Stimulated activated CD8-positive, alpha-beta memory T cell treated with anti-CD3 and anti-CD28 coated beads, Interleukin-4, amount 100 ng/mL, for 24 hours (primary cell): ENCODE measurements around the gene SPNS3.

Experiments used
- DNase-seq: peaks from one replicate; pipeline ENCODE4 v3.0.0-alpha.2; 2020; ENCODE audit warnings: low read depth

Gene SPNS3, protein sequence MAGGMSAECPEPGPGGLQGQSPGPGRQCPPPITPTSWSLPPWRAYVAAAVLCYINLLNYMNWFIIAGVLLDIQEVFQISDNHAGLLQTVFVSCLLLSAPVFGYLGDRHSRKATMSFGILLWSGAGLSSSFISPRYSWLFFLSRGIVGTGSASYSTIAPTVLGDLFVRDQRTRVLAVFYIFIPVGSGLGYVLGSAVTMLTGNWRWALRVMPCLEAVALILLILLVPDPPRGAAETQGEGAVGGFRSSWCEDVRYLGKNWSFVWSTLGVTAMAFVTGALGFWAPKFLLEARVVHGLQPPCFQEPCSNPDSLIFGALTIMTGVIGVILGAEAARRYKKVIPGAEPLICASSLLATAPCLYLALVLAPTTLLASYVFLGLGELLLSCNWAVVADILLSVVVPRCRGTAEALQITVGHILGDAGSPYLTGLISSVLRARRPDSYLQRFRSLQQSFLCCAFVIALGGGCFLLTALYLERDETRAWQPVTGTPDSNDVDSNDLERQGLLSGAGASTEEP

DNA sequence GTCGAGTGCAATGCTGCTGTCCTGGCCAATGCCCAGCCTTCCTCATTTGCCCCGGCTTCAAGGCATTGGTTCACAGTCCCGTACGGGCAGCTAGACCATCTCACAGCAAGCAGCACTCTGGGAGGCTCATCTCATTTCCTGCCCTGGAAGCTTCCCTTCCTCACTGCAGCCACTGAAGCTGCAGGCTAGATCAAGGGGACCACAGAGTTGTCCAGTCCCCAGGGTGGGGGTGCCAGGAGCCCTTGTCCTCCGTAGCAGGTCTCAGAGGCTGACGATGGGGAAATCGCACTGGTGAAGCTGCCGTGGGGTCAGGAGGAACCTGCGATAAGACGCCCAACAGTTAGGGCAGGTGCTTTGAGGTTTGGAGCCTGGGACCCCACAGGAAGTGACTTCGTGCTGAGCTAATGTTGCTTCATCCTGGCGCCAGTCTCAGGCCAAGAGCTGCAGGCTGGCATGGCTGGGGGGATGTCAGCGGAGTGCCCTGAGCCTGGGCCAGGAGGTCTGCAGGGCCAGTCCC lies at the start of gene SPNS3:
TSS of gene SPNS3 (plus strand) at position 426 of the 517 bp plus-strand sequence. CDS start at position 454, 28 bp downstream.
- DNase-seq, result peak; percentile 24

DNA sequence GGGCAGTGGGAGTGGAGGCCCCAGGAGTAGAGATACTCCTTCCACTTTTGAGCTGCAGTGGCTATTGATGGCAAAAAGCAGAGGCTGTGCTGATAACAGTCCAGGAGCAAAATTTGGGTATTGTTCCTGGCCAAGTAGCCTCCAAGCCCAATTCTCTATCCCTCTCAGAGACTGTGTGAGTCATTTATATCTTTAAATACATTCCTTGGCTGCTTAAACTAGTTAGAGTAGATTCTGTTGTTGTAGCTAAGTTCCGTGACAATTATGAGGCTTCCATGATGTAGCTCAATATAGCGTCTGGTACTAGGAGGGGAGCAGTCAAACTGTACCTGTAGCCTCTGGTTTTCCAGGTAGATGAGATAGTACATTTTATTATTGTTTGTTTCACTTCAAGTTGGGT lies 47.3 kb upstream of the SPNS3 start:
- DNase-seq, result no peak

DNA sequence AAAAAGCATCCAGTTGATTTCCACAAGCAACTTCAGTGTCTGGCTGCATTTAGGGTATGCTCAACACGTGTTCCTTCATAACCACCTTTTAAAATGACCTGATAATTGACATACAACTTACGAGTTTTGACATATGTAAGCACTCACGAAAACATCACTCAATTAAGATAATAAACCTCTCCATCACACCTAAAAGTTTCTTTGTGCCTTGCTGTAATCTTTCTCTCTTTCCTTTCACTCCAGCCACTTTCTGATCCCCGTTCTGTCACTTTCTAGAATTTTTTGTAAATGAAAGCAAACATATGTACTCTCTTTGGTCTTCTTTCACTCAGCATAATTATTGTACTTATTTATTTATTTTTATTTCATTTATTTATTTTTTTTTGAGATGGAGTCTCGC lies 46.6 kb upstream of the SPNS3 start:
- DNase-seq, result no peak

DNA sequence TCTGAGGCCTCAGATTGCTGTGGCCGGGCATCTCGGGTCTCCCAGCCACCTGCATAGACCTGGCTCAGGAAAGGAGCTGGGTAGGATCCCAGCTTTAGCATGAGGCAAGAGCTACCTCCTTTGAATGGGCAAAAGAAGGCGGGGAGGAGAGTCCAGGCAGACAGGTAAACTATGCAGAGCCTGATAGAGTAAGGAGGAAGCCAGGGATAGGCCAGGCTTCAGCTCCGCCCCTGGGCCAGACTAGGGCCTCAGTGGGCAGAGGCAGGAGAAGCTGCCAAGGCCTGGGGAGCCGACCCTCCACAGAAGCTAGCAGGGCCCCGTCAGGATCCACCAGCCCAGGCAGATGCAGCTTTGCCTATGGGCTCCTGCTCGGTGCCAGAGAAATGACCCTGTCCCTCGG lies 44.7 kb upstream of the SPNS3 start:
- no peak for DNase-seq

DNA sequence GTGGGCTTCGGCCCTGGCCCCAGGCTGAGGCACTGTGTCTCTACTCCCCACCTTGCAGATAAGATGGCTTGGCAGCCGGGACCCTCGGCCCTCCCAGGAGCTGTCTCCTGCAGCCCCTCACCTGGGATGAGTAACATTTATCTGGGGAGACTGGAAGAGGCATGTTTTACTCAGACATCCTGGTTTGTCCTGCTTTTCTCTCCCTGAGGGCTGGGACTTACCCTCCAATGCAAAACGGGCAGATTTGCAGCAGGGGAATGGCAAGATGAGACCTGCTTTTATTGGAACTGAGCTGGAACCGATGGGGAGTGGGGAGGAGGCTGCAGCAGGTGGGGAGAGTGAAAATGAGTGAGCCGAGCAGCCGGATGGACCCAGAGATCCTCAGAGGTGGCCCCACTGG lies 39.9 kb upstream of the SPNS3 start:
- no peak for DNase-seq

DNA sequence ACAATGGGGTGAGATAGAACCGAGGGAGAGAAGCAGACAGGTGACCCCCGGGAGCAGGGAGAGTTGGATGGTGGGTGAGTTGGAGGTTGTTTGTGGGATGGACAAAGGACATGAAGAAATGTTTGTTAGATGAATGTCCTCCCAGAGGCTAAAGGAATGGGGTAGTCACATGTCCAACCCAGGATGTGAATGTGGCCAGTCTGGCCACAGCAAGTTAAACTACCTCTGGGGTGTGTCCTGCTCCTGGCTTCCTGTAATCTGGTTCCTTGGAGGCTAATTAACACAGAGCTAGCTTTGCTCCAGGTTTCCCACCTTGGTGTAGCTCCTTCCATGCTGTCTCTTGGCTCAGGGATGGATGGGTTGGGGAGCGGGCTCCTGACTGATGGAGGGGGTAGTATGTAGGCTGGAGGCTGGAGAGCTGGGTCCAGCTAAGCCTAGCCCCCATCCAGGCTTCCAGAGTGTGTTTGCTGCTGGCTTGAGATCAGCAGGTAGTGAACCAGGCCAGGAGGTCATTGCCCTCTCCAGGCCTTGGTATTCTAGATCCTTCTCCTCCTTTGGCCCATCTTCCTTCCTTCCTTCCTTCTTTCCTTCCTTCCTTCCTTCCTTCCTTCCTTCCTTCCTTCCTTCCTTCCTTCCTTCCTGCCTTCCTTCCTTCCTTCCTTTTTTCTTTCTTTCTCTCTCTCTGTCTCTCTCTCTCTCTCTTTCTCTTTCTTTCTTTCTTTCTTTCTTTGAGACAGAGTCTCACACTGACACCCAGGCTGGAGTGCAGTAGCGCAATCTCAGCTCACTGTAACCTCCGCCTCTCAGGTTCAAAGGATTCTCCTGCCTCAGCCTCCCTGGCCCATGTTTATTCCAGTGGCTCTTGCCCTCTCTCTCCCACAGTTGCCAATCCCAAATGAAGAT lies 39.3 kb upstream of the SPNS3 start:
- no peak for DNase-seq

DNA sequence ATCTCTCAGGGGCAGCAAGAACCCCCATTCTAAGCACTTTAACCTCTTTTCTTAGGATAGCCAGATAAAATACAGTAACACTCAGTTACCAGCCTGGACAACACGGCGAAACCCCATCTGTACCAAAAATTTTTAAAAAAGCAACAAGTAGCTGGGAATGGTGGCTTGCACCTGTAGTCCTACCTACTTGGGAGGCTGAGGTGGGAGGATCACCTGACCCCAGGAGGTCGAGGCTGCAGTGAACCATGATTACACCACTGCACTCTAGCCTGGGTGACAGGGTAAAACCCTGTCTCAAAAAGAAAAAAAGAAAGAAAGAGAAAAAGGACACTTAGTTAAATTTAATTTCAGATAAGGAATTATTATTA lies 38.6 kb upstream of the SPNS3 start:
- no peak for DNase-seq

DNA sequence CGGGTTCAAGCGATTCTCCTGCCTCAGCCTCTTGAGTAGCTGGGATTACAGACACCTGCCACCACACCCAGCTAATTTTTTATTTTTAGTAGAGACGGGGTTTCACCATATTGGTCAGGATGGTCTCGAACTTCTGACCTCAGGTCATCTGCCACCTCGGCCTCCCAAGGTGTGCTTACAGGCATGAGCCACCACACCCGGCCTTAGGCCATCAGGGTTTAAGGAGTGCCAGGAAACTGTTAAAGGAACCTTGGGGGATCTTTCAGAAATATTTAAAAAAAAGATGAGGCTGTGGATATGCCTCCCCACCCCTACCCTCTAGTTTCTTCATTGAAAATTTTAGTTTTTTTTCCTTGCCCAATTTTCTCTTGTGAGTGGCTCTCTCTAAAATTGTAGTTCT lies 35.9 kb upstream of the SPNS3 start:
- DNase-seq, result no peak

DNA sequence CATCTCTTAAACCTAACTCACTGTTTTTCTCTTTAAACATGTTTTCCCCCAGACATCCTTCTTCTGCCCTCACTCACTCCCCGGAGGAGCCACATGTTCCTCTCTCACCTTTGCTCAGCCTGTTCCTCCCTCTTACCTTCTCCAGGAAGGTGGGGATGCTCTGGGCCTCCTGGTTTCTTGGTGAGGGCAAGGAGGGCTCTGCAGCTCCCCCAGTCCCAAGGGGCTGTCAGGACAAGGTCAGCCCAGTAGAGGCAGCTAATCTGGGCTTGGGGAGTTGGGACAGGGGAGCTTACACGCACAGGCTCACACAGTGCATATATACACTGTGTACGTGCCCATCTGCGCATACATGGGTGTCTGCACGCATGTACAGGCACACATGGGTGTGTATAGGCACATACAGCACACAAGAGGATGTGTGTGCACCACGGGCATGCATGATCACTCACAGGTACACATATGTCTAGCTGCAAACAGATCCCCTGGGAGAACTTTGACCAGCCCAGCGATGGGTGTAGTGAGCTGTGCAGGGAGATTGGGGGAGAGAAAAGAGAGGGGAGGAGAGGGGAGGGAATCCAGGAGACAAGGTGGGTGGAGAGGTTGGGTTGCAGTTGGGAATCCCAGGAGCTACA lies 28.6 kb upstream of the SPNS3 start:
- no peak for DNase-seq

DNA sequence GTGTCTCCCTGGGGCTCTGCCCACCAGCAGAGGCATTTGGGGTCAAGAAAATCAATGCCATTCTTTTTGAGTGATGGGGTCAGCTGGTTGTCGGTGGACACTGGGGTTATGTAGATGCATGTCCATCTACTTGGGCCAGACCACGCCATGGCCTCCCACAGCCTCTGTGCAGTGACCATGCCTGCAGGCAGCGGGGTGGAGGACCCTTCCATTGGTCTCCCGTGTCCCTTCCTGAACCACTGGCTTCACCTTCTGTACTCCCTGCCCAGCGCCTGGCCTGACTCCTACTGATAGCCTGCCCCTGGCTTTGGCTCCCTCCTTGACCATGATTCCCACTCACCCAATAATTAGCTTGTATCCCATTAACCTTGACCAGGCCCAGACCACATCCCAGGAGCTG lies 28.0 kb upstream of the SPNS3 start:
- DNase-seq, result no peak

DNA sequence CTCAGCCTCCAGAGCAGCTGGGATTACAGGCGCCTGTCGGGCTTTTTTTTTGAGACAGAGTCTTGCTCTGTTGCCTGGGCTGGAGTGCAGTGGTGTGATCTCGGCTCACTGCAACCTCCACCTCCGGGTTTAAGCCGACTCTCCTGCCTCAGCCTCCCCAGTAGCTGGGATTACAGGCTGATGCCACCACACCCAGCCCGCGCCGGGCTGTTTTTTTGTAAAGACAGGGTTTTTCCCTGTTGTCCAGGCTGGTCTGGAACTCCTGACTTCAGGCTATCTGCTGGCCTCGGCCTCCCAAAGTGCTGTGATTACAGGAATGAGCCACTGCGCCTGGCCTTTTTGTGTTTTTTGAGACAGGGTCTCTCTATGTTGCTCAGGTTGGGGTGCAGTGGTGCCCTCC lies 27.4 kb upstream of the SPNS3 start:
- DNase-seq, result no peak

DNA sequence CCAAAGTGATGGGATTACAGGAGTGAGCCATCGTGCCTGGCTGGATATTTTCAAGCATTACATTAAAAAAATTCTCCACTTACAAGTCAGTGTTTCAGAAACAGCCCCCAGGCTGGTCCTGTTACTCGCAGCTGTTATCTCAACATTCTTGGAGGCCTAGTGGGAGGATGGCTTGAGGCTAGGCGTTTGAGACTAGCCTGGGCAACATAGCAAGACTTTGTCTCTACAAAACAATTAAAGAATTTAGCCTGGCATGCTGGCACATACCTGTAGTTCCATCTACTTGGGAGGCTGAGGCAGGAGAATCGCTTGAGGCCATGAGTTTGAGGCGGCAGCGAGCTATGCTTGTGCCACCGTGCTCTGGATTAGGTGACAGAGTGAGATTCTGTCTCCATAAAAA lies 26.5 kb upstream of the SPNS3 start:
- no peak for DNase-seq

DNA sequence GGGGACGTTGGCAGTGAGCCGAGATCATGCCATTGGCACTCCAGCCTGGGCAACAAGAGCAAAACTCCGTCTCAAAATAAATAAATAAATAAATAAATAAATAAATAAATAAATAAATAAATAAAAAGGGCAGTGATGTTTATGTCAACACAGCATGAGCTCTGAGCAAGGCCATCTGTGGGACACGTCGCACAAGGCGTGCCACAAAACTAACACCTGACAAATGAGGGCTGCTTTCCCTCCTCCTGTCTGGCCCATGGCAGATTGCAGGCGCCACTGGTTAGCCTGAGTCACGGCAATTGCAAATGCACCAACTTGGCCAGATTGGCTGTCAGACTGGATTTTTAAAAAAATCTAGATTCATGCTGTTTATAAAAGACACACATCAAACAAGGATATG lies 25.9 kb upstream of the SPNS3 start:
- DNase-seq, result no peak

DNA sequence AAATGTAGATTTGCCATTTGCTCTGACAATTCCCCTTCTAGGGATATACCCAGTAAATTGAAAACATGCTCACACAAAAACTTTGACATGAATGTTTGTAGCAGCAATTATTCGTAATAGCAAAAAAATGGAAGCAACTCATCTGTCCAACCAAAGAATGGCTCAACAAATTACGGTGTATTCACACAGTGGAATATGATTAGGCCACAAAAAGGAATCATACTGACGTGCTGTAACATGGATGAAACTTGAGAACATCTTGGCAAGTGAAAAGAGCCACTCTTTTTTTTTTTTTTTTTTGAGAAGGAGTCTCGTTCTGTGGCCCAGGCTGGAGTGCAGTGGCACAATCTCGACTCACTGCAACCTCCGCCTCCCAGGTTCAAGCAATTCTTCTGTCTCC lies 24.1 kb upstream of the SPNS3 start:
- no peak for DNase-seq

DNA sequence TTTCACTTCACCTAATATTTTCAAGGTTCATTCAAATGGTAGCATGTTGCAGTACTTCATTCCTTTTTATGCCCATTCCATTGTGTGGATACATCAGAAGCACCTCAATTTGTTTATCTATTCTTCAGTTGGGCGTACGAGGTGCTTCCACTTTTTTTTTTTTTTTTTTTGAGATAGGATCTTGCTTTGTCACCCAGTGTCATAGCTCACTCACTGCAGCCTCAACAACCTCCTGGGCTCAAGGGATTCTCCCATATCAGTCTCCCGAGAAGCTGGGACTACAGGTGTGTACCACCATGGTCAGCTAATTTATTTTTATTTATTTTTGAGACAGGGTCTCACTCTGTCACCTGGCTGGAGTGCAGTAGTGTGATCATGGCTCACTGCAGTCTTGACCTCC lies 22.5 kb upstream of the SPNS3 start:
- DNase-seq, result no peak

DNA sequence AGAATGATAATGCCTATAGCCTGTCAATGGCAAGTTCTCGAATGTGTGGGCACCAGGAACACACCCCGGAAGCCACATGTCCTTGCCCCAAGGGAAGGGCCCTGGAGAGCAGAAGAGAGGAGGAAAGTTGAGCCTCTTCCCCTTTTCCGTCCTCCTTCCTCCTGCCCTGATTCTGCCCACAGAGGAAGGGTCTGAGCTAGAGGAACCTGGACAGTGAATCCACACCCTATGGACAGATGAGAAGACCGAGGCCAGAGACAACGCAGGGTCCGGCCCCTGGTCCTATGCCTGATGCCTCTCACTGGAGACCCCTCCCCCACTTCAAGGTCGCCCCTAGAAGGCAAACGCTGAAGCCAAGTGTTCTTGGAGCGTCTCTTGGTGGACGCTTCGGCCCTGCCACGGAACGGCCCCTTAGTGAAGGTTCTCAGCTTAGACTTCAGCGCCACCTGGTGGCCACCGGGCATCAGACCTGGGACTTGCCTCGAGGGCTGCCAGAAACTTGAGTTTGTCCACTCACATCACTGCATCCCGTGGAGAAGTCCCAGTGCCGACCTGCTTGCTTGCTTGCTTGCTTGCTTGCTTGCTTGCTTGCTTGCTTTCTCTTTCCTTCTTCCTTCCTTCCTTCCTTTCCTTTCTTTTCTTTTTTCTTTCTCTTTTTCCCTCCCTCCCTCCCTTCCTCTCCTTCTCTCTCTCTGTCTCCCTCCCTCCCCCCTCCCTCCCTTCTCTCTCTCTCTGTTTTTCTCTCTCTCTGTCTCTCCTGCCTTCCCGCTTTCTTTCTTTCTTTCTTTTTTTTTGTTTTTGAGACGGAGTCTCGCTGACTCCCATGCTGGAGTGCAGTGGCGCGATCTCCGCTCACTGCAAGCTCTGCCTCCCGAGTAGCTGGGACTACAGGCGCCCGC lies 20.6 kb upstream of the SPNS3 start:
- peak; percentile 86 for DNase-seq

DNA sequence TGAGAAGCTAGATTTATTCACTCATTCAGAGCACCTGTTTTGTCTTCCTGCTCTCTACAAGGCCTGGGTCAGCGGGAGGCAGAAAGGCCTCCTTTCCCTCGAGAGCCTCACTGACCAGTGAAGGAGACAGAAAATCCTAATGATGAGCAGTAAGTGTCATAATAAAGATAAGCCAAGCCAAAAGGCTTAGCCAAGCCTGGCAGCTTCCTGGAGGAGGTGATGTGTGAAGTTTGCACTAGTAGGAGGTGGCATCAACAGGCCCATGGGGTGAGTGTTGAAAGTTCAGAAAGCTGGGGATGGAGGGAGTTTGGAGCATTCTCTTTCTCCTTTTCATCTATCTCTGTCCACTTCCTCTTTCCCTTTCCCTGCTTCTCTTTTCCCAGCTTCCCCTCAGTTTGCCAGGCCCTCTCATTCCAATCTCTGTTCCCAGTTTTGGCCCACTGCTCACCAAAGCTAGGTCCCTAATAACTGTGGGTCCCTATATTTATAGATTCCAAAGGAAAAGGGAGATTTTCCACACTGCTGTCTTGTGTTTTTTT lies 16.5 kb upstream of the SPNS3 start:
- no peak for DNase-seq

DNA sequence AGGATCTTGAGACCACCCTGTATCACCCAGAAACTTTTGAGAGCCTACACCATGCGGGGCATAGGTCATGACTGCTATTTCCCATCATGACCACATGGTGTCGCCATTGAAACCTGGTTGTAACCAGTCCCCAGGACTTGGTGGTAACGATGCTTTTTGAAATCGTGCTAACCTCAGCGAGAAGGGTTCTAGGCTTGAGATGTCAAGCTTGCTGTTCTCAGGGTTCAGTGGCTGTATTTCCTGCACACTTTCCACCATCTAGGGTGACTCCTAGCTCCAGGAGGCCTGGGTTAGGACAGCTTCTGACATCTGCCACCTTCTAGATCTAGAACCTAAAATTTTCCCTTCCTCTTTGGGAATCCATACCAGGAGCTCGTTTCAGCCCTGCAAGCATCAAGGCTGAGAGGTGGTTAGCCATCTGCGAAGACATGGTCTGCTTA lies 13.0 kb upstream of the SPNS3 start:
- peak; percentile 31 for DNase-seq

DNA sequence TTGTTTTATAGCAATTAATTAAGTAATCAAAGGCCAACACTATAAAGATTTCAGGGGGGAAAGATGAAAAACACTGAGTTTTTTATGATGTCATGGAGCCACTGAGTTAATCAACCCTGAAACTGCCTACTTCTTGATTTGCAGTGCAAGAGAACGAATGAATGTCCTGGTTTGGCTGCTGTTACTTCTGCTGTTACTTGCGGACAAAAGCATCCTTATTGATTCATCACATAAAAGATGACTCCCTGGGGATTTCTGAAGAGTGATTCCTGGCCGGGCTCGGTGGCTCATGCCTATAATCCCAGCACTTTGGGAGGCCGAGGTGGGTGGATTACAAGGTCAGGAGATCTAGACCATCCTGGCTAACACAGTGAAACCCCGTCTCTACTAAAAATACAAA lies 10.9 kb upstream of the SPNS3 start:
- no peak for DNase-seq

DNA sequence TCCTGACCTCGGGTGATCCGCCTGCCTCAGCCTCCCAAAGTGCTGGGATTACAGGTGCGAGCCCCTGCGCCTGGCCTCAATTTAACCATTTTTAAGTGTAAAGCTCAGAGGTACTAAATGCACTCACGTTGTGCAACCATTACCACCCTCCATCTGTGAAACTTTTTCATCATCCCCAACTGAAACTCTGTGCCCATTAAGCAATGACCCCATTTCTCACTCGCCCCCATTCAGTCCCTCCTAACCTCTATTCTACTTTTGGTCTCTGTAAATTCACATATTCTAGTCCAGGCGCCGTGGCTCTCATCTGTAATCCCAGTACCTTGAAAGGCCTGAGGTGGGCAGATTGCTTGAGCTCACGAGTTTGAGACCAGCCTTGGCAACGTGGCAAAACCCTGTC lies 8.3 kb upstream of the SPNS3 start:
- no peak for DNase-seq
